ENCODE results near the gene SLC1A5.

DNA sequence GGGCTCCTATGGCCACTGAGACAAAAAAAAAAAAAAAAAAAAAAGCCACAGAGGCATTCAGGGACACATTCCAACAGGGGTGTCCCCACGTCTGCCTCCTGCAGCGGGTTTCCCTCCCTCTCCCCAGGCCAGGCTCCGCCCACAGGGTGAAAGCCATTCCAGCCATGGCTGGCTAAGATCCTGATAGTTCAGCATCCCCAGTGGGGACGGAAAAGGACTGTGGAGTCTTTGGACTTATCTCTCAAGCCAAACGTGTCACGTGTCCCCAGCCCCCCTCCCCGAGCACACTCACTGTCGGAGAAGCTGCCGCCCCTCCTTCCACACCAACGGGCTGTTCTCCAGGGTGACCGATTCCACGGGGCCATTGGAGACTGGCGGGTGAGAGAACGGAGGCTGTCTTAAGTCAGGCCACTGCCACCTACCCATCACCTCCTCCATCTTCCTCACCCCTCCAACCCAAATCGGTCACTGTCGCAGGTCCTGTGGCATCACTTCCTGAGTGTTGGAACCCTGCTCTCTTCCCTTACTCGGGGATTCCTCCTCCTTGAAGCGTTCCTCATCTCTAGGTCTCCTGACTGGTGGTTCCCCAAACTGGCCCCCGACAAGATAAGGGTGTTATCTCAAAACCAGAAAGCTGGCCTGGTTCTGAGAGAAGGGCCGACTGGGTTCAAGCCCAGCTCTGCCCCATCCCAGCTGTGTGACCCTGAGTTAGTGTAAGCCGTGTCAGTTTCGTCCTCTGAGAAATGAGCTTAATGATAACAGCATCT lies 51.7 kb downstream of the SLC1A5 start:
- TF ChIP-seq, protein P1, sequence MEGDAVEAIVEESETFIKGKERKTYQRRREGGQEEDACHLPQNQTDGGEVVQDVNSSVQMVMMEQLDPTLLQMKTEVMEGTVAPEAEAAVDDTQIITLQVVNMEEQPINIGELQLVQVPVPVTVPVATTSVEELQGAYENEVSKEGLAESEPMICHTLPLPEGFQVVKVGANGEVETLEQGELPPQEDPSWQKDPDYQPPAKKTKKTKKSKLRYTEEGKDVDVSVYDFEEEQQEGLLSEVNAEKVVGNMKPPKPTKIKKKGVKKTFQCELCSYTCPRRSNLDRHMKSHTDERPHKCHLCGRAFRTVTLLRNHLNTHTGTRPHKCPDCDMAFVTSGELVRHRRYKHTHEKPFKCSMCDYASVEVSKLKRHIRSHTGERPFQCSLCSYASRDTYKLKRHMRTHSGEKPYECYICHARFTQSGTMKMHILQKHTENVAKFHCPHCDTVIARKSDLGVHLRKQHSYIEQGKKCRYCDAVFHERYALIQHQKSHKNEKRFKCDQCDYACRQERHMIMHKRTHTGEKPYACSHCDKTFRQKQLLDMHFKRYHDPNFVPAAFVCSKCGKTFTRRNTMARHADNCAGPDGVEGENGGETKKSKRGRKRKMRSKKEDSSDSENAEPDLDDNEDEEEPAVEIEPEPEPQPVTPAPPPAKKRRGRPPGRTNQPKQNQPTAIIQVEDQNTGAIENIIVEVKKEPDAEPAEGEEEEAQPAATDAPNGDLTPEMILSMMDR (IDR thresholded peaks at IDR 0.05; ENCODE audit: extremely low read depth in 1 of 2, insufficient read depth in 1 of 2, low read depth in 1 of 2, low read length in 2 of 2), result no peak
- TF ChIP-seq, protein P2, sequence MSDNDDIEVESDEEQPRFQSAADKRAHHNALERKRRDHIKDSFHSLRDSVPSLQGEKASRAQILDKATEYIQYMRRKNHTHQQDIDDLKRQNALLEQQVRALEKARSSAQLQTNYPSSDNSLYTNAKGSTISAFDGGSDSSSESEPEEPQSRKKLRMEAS (IDR thresholded peaks at IDR 0.05; ENCODE audit: insufficient read depth, insufficient read length), result no peak
- TF ChIP-seq EZH2 (IDR thresholded peaks at IDR 0.05; ENCODE audit: borderline replicate concordance, low read depth, low read length, severe bottlenecking) (no peak), POLR2AphosphoS5 (IDR thresholded peaks at IDR 0.05; ENCODE audit: insufficient read depth, low read depth, low read length) (no peak), MYC (IDR thresholded peaks at IDR 0.05; ENCODE audit: low read depth, low read length) (no peak), POLR2A (IDR thresholded peaks at IDR 0.05; ENCODE audit: low read depth, low read length) (no peak)

Measured in endothelial cell of umbilical vein (primary cell).